ENCODE measurements around the gene PLD2. TPM values are rescaled to one million over a fixed set of nuclear protein-coding genes. Genes with fewer than 3 reads are reported as not detected.

The PLD2 gene
- total RNA-seq, 1 donor from 2014 or later, result 64.5 TPM

- H3K36me3 ChIP-seq, result no peaks in the 10 kb centered on the region
- no peaks in the 10 kb centered on the region for H3K27me3 ChIP-seq
- H3K9me3 ChIP-seq, result no peaks in the 10 kb centered on the region
- DNase-seq (ENCODE audit: low spot score in 2 of 2), result no peak
- intact Hi-C loops (cut with DNase I), result no loop called here
- H3K27ac ChIP-seq, result no peak overlapping the region
- no peak overlapping the region for H3K4me3 ChIP-seq
- TF ChIP-seq, protein P1, sequence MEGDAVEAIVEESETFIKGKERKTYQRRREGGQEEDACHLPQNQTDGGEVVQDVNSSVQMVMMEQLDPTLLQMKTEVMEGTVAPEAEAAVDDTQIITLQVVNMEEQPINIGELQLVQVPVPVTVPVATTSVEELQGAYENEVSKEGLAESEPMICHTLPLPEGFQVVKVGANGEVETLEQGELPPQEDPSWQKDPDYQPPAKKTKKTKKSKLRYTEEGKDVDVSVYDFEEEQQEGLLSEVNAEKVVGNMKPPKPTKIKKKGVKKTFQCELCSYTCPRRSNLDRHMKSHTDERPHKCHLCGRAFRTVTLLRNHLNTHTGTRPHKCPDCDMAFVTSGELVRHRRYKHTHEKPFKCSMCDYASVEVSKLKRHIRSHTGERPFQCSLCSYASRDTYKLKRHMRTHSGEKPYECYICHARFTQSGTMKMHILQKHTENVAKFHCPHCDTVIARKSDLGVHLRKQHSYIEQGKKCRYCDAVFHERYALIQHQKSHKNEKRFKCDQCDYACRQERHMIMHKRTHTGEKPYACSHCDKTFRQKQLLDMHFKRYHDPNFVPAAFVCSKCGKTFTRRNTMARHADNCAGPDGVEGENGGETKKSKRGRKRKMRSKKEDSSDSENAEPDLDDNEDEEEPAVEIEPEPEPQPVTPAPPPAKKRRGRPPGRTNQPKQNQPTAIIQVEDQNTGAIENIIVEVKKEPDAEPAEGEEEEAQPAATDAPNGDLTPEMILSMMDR (IDR thresholded peaks at IDR 0.05), result no peak
- H3K4me1 ChIP-seq, result no peaks in the 10 kb centered on the region
These were observed 35.4 kb downstream of the PLD2 start for GRCh38 chr17:4842376-4842775.

GRCh38 chr17:4843321-4844000 lies 36.5 kb downstream of the PLD2 start:
- Histone ChIP-seq H3K4me3 (no peak overlapping the region), H3K27me3 (no peaks in the 10 kb centered on the region), H3K36me3 (no peaks in the 10 kb centered on the region), H3K9me3 (no peaks in the 10 kb centered on the region), H3K27ac (no peak overlapping the region), H3K4me1 (no peaks in the 10 kb centered on the region)
- TF ChIP-seq, protein P1 (IDR thresholded peaks at IDR 0.05), result no peak
- no peak for DNase-seq (ENCODE audit: low spot score in 2 of 2)
- intact Hi-C loops (cut with DNase I), result no loop called here

DNA sequence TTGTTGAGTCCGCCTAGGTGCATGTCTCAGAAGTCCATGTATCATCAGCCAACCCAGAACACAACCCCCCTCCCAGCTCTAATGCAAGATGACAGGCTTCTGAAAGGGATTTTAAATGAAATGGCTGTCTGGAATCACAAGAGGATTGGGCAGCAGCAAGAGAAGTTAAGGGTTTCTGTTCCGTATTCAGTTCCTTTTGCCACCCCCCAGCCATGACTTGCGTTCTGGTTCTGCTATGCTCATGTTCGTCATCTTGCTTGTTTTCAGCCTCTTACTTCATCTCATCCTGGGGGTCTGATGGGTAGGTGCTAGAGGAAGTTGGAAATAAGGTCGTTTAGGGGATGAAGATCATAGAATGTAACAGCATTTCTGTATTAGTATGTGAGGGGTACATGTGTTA lies 38.2 kb downstream of the PLD2 start:
- Histone ChIP-seq H3K27ac (no peak overlapping the region), H3K9me3 (no peaks in the 10 kb centered on the region), H3K27me3 (no peaks in the 10 kb centered on the region), H3K4me3 (no peak overlapping the region), H3K36me3 (no peaks in the 10 kb centered on the region), H3K4me1 (no peaks in the 10 kb centered on the region)
- DNase-seq (ENCODE audit: low spot score in 2 of 2), result no peak
- TF ChIP-seq, protein P1 (IDR thresholded peaks at IDR 0.05), result no peak
- intact Hi-C loops (cut with DNase I), result no loop called here

DNA sequence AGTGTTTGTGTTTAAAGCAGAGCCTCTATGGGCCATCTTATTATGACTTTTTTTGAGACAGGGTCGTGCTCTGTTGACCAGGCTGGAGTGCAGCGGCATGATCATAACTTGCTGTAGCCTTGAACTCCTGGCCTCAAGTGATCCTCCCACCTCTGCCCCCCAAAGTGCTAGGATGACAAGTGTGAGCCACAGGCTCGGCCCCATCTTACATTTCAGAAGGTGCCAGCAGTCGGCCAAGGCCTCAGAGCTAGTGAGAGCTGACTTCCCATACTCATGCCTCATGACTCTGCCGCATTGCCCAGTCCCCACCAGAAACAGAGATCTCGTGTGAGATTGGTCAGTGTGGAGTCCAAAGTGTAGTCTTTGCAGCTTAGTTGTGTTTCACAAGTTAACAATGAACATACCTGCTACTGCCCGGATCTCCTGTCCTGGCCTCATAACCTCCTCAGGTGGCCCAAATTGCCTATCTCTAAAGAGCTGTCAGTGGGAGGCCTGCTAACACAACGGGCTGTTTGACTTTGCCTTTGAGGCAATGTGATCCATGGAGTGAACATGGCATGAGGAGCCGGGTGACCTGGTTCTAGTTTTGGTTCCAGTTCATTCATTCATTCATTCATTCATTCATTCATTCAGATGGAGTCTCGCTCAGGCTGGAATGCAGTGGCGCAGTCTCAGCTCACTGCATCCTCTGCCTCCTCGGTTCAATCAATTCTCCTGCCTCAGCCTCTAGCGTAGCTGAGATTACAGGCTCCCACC lies 39.9 kb downstream of the PLD2 start:
- Histone ChIP-seq H3K27ac (no peak overlapping the region), H3K9me3 (no peaks in the 10 kb centered on the region), H3K27me3 (no peaks in the 10 kb centered on the region), H3K4me3 (no peak overlapping the region), H3K36me3 (no peaks in the 10 kb centered on the region), H3K4me1 (no peaks in the 10 kb centered on the region)
- no peak for DNase-seq (ENCODE audit: low spot score in 2 of 2)
- TF ChIP-seq, protein P1 (IDR thresholded peaks at IDR 0.05), result no peak
- intact Hi-C loops (cut with DNase I), result no loop called here

DNA sequence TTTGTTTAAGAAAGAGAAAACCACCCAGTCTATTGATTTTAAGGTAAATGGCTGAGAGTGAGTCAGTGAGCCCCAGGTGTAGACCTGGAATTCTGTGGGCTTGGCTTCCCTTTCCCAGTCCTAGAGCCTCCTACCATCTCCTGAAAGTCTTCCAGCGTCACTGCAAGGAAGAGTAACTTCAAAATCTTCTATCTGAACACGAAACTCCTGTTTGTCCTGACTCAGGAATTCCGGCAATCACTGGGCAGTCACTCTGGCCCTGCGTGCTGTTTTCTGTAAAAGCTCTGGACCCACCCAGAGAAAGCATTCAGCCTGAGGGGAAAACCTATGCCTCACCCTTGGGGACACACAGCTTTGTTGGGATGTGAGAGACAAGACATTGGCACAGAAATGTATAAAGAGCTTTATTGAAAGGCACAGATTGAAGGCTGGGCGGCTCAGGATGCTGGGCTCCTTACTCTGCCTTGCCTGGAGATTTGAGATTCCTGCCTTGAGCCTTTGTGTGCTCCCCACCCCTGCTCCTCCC lies 42.1 kb downstream of the PLD2 start:
- intact Hi-C loops (cut with DNase I), result no loop called here
- Histone ChIP-seq H3K27ac (no peak overlapping the region), H3K36me3 (no peaks in the 10 kb centered on the region), H3K4me1 (no peaks in the 10 kb centered on the region), H3K27me3 (no peaks in the 10 kb centered on the region), H3K4me3 (no peak overlapping the region), H3K9me3 (no peaks in the 10 kb centered on the region)
- TF ChIP-seq, protein P1 (IDR thresholded peaks at IDR 0.05), result no peak
- no peak for DNase-seq (ENCODE audit: low spot score in 2 of 2)
